ENCODE data around the gene KLHDC9. TPM values are rescaled to one million over a fixed set of nuclear protein-coding genes. Genes with fewer than 3 reads are reported as not detected.
"Not testable (repeated sequence)": the region's sequence is repeated elsewhere in the genome, so short reads cannot be mapped to it uniquely, and the experiment has no call there.

Gene KLHDC9
- total and polyA plus RNA-seq, 12 donors: 0.83 to 17.7 (median 7.1) TPM

- no peak for DNase-seq
- intact Hi-C loops (cut with DNase I): no loop called here
- Histone ChIP-seq H3K9me3 (no peaks in the 10 kb centered on the region), H3K27ac (no peak overlapping the region), H3K27me3 (peaks cover 0 to 37% (median 18%) of the 10 kb centered on the region in 7 donors), H3K4me3 (no peak overlapping the region), H3K4me1 (peaks cover 0 to 37% (median 0%) of the 10 kb centered on the region in 9 donors), H3K36me3 (peaks cover 0 to 68% (median 0%) of the 10 kb centered on the region in 9 donors)
- ATAC-seq: no peak
- no peak for TF ChIP-seq CTCF (IDR thresholded peaks at IDR 0.05)
- WGBS, 2 donors: 91 to 95% methylated on average over 4 of the region's 4 CpGs
Measured at GRCh38 chr1:161061419-161061818, 36.7 kb upstream of the KLHDC9 start.

- H3K9me3 ChIP-seq; DNase-seq; intact Hi-C loops (cut with DNase I); H3K4me3 ChIP-seq; ATAC-seq; H3K27ac ChIP-seq: not testable (repeated sequence)
- WGBS, 2 donors: 51 to 55% methylated on average over 6 of the region's 6 CpGs
- Histone ChIP-seq H3K4me1 (peaks cover 0 to 53% (median 0%) of the 10 kb centered on the region in 9 donors), H3K36me3 (peaks cover 0 to 45% (median 0%) of the 10 kb centered on the region in 9 donors), H3K27me3 (peaks cover 0 to 28% (median 18%) of the 10 kb centered on the region in 7 donors)
Measured at GRCh38 chr1:161063936-161064335, 34.2 kb upstream of the KLHDC9 start.

GRCh38 chr1:161065681-161066080 is 32.5 kb upstream of the KLHDC9 start:
- H3K4me3 ChIP-seq; ATAC-seq; intact Hi-C loops (cut with DNase I); H3K9me3 ChIP-seq; H3K27ac ChIP-seq; DNase-seq: not testable (repeated sequence)
- Histone ChIP-seq H3K4me1 (peaks cover 0 to 61% (median 0%) of the 10 kb centered on the region in 9 donors), H3K27me3 (peaks cover 0 to 28% (median 18%) of the 10 kb centered on the region in 7 donors), H3K36me3 (peaks cover 0 to 31% (median 0%) of the 10 kb centered on the region in 9 donors)
- 88 to 97% methylated on average over 7 of the region's 7 CpGs for WGBS, 2 donors

- no peak for ATAC-seq
- 71 to 74% methylated on average over 3 of the region's 3 CpGs for WGBS, 2 donors
- H3K27ac ChIP-seq: peak overlapping the region in 1 of 10 donors; percentile 97
- no peaks in the 10 kb centered on the region for H3K9me3 ChIP-seq
- peaks cover 0 to 62% (median 0%) of the 10 kb centered on the region in 9 donors for H3K4me1 ChIP-seq
- no peak for TF ChIP-seq CTCF (IDR thresholded peaks at IDR 0.05)
- peaks cover 0 to 28% (median 11%) of the 10 kb centered on the region in 7 donors for H3K27me3 ChIP-seq
- intact Hi-C loops (cut with DNase I): no loop called here
- no peak for DNase-seq
- peaks cover 0 to 25% (median 0%) of the 10 kb centered on the region in 9 donors for H3K36me3 ChIP-seq
- peak overlapping the region in 1 of 10 donors; percentile 82 for H3K4me3 ChIP-seq
Measured at GRCh38 chr1:161066694-161067093, 31.5 kb upstream of the KLHDC9 start.

- peaks cover 0 to 58% (median 0%) of the 10 kb centered on the region in 9 donors for H3K4me1 ChIP-seq
- ATAC-seq (peak; percentile 69 to 85 (median 78)), DNase-seq (peak; percentile 60 to 62)
- intact Hi-C loops (cut with DNase I): no loop called here
- H3K27me3 ChIP-seq: peaks cover 0 to 22% (median 9%) of the 10 kb centered on the region in 7 donors
- peaks cover 0 to 16% (median 0%) of the 10 kb centered on the region in 9 donors for H3K36me3 ChIP-seq
- WGBS, 2 donors: 70 to 72% methylated on average over 10 of the region's 10 CpGs
- H3K27ac ChIP-seq: peak overlapping the region in 7 of 10 donors; percentile 51 to 97 (median 61)
- peak overlapping the region in 8 of 10 donors; percentile 5 to 82 (median 36) for H3K4me3 ChIP-seq
- H3K9me3 ChIP-seq: no peaks in the 10 kb centered on the region
- no peak for TF ChIP-seq CTCF (IDR thresholded peaks at IDR 0.05)
Measured at GRCh38 chr1:161068306-161069234, 29.6 kb upstream of the KLHDC9 start.

All from heart right ventricle (tissue), 16 donors.